ENCODE results near the gene TMUB1. TPM values are rescaled to one million over a fixed set of nuclear protein-coding genes. Genes with fewer than 3 reads are reported as not detected.

TMUB1 gene
- total RNA-seq, 1 experiment from 2014 or later = 43.8 TPM

DNA sequence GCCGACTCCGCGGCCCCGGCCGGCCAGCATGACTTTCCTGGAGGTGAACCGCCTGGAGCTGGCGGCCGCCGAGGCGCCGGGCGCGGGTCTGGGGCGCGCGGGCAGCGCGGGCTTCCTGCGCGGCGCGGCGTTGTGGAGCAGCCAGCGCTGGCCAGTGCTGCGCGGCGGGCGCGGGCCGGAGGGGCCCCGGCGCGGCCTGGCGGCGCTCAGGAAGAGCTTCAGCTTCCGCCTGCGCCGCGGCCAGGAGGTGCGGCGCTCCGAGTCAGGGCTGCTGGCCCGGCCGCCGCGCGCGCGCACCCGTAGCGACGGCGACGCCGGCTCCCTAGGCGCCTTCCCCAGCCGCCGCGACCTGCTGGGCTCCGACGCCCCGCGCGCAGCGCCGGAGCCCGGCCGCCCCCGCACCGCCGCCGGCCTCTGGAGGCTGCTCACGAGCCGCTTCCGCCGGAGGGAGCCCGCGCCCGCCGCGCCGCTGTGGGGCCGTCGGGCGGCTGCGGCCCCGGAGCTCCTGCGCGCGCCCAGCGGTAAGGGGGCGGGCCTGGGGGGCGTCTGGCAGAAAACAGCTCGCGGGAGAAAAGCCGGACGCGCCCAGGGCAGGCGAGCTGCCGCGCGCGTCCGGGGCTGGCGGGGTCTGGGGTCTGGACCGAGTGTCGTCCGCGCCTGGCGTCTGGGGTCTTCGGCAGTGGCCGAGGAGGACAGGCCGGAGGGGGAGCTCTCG is 32.0 kb upstream of the TMUB1 start:
- intact Hi-C loops (cut with micrococcal nuclease; ENCODE audit: unreplicated experiment) = loop anchor here (10.0 kb wide), 1 partner anchor 220 kb away; no protein-coding TSS in a partner anchor
- no TSS peak for BruUV-seq (replicated peaks)
- TF ChIP-seq CTCF (conservative IDR thresholded peaks at IDR 0.05; ENCODE audit: low read depth, low read length) (no peak), EZH2 (IDR thresholded peaks at IDR 0.05; ENCODE audit: borderline replicate concordance, low read depth, low read length, poor library complexity, severe bottlenecking) (no peak)
- ChIA-PET POLR2A (ENCODE audit: low non-redundant PET) (no interaction called here), CTCF (interaction anchor here (0.6 kb wide), 1 partner anchor 9 kb away, joined by 7 read pairs; no protein-coding TSS in a partner anchor)
- peak; percentile 60 for DNase-seq (ENCODE audit: low spot score)
- peaks cover 22% of the 10 kb centered on the region for H3K4me1 ChIP-seq (ENCODE audit: insufficient read depth, low read length, poor library complexity, severe bottlenecking)
- peaks cover 16% of the 10 kb centered on the region for H3K36me3 ChIP-seq (ENCODE audit: insufficient read depth, low read length, poor library complexity, severe bottlenecking)
- H3K4me3 ChIP-seq (ENCODE audit: low read depth, low read length, poor library complexity, severe bottlenecking) = peak overlapping the region; percentile 21
- H3K27ac ChIP-seq (ENCODE audit: low read depth, low read length, poor library complexity, severe bottlenecking) = no peak overlapping the region
- H3K27me3 ChIP-seq (replicated peaks; ENCODE audit: insufficient read depth, low read depth, low read length, poor library complexity) = no peaks in the 10 kb centered on the region
- H3K9me3 ChIP-seq (ENCODE audit: low read depth, low read length, poor library complexity, severe bottlenecking) = no peaks in the 10 kb centered on the region

DNA sequence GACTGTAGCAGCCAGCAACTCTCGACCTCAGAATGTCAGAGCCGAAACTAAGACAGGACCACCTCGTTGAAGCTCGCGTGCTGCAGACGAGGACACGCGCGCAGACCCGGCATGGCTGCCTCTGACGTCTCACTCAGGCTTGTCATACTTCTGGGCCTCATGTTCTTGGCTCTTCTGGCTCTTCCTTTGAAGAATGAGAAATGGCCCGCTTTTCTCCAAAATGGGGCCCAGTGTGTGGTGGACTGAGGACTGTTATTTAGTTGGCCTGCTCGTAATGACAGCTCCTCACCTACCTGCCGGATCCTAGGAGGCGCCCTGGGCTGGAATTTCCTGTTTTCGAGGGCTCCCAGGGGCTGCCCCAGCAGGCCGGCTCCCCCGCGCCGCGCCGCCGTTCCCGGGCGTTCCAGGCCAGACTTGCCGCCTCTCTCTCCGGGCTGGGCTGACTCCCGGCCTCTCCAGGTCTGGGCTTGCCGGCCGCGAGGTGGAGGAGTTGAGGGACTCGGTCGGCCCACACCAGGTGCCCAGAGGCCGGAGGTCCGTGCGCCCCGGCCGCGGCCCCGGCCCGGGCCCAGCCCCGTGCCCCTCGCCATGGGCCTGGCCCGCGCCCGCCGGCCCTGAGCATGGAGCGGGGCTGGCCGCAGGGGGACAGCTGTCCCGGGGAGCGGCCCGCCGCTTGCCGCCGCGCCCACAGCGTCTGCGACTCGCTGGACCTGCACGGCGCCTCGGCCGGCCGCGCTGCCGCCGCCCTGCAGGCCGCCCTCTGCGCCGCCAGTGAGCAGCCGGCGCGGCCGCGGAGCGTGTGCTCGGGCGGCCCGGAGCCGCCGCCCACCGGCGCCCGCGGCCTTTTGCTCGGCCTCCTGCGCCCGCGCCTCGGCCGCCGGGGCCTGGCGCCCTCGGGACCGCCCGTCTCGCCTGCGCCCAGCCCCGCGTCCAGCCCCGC is 31.1 kb upstream of the TMUB1 start:
- H3K27me3 ChIP-seq (replicated peaks; ENCODE audit: insufficient read depth, low read depth, low read length, poor library complexity) = no peaks in the 10 kb centered on the region
- peaks cover 22% of the 10 kb centered on the region for H3K4me1 ChIP-seq (ENCODE audit: insufficient read depth, low read length, poor library complexity, severe bottlenecking)
- ChIA-PET CTCF (interaction anchor here (0.6 kb wide), 1 partner anchor 29 kb away, joined by 6 read pairs; no protein-coding TSS in a partner anchor), POLR2A (ENCODE audit: low non-redundant PET) (interaction anchor here (0.7 kb wide), 1 partner anchor 146 kb away, joined by 3 read pairs; no protein-coding TSS in a partner anchor)
- no peak overlapping the region for H3K27ac ChIP-seq (ENCODE audit: low read depth, low read length, poor library complexity, severe bottlenecking)
- H3K9me3 ChIP-seq (ENCODE audit: low read depth, low read length, poor library complexity, severe bottlenecking) = no peaks in the 10 kb centered on the region
- TF ChIP-seq CTCF (conservative IDR thresholded peaks at IDR 0.05; ENCODE audit: low read depth, low read length) = no peak
- TF ChIP-seq EZH2 (IDR thresholded peaks at IDR 0.05; ENCODE audit: borderline replicate concordance, low read depth, low read length, poor library complexity, severe bottlenecking) = no peak
- peak overlapping the region; percentile 28 for H3K4me3 ChIP-seq (ENCODE audit: low read depth, low read length, poor library complexity, severe bottlenecking)
- H3K36me3 ChIP-seq (ENCODE audit: insufficient read depth, low read length, poor library complexity, severe bottlenecking) = peaks cover 8% of the 10 kb centered on the region
- no TSS peak for BruUV-seq (replicated peaks)
- peak; percentile 24 for DNase-seq (ENCODE audit: low spot score)
- intact Hi-C loops (cut with micrococcal nuclease; ENCODE audit: unreplicated experiment) = loop anchor here (5.0 to 10.0 kb wide), 2 partner anchors 102 to 220 kb away; no protein-coding TSS in a partner anchor
